Mucosa of descending colon (tissue), 3 donors: Measurements from ENCODE around the gene RIBC2. TPM values are rescaled to one million over a fixed set of nuclear protein-coding genes. Genes with fewer than 3 reads are reported as not detected.

Source experiments
- ATAC-seq: fragments of 200-7000 bp; cut with Tn5 transposase; one replicate; pipeline ENCODE4 v1.9.1; 2020; ENCODE audit warnings: mild to moderate bottlenecking, moderate library complexity
- DNase-seq, 3 donors: peaks; one replicate each; pipeline ENCODE4 v3.0.0-alpha.2; 2020
- H3K36me3 ChIP-seq: fragments of 200-600 bp; one replicate; pipeline ENCODE4 v1.8.0; 2021; ENCODE audit warnings: low read depth, mild to moderate bottlenecking
- H3K4me1 ChIP-seq: fragments of 200-600 bp; one replicate; pipeline ENCODE4 v1.8.0; 2021; ENCODE audit warnings: low read depth, mild to moderate bottlenecking
- H3K4me3 ChIP-seq: fragments of 200-600 bp; one replicate; pipeline ENCODE4 v1.8.0; 2021; ENCODE audit warnings: mild to moderate bottlenecking
- H3K9me3 ChIP-seq: fragments of 200-600 bp; one replicate; pipeline ENCODE4 v1.8.0; 2021; ENCODE audit warnings: mild to moderate bottlenecking
- CTCF ChIP-seq: fragments of 200-600 bp; IDR thresholded peaks from one replicate; pipeline ENCODE4 v1.8.0; 2022; ENCODE audit warnings: antibody characterized with exemption, mild to moderate bottlenecking
- intact Hi-C, 2 donors: fragments of 100-400 bp; cut with DNase I in 1 of 2; cut with micrococcal nuclease in 1 of 2; formaldehyde crosslinking; loops; one replicate each; pipeline versions ENCODE4 v1.11.0 to v1.11.1; 2022; cut with DNase I, micrococcal nuclease
- total RNA-seq, 3 donors: library from RNA; stranded (reverse); fragmentation: NEBNext Ultra II Directional in 2 of 3; extraction: Animal tissue kit (Norgen Biotek cat#: 25700) in 2 of 3; gene quantifications; one replicate each; pipeline versions ENCODE4 v1.2.1 to v1.2.4, GENCODE V29; 2021 to 2023
- donor health status: DM: no; HTN: no; CAD: no; lungs with moderate emphysema.
- donor health status: DM: no; HTN: no; CAD: no.
- donor health status: DM: no; HTN: yes; CAD: no.

The RIBC2 gene
- total RNA-seq, 3 donors from 2014 or later = 0.41 to 2.6 (median 1.6) TPM

- H3K4me3 ChIP-seq = no peak overlapping the region
- H3K4me1 ChIP-seq = no peaks in the 10 kb centered on the region
- intact Hi-C loops = no loop called here
- no peak for DNase-seq
- ATAC-seq = no peak
- no peaks in the 10 kb centered on the region for H3K36me3 ChIP-seq
- TF ChIP-seq CTCF = no peak
- no peaks in the 10 kb centered on the region for H3K9me3 ChIP-seq
These were observed 36.8 kb downstream of the RIBC2 start for GRCh38 chr22:45450101-45450785.

GRCh38 chr22:45450921-45451651 lies 37.6 kb downstream of the RIBC2 start:
- intact Hi-C loops = no loop called here
- Histone ChIP-seq H3K4me1 (no peaks in the 10 kb centered on the region), H3K4me3 (no peak overlapping the region), H3K9me3 (no peaks in the 10 kb centered on the region), H3K36me3 (no peaks in the 10 kb centered on the region)
- ATAC-seq = peak; percentile 30
- no peak for DNase-seq
- no peak for TF ChIP-seq CTCF

- no peak for ATAC-seq
- Histone ChIP-seq H3K9me3 (no peaks in the 10 kb centered on the region), H3K4me1 (no peaks in the 10 kb centered on the region), H3K36me3 (no peaks in the 10 kb centered on the region), H3K4me3 (no peak overlapping the region)
- no peak for DNase-seq
- TF ChIP-seq CTCF = no peak
- intact Hi-C loops = no loop called here
These were observed 38.5 kb downstream of the RIBC2 start for GRCh38 chr22:45451972-45452371.

GRCh38 chr22:45452565-45453379 lies 39.3 kb downstream of the RIBC2 start:
- H3K9me3 ChIP-seq = no peaks in the 10 kb centered on the region
- intact Hi-C loops = no loop called here

More at GRCh38 chr22:45452565-45453379, 39.3 kb downstream of the RIBC2 start:
- no peaks in the 10 kb centered on the region for H3K36me3 ChIP-seq
- H3K4me3 ChIP-seq = no peak overlapping the region
- DNase-seq = no peak
- no peaks in the 10 kb centered on the region for H3K4me1 ChIP-seq
- TF ChIP-seq CTCF = no peak
- no peak for ATAC-seq
